ENCODE data around the gene SLC22A23.

SLC22A23 gene

DNA sequence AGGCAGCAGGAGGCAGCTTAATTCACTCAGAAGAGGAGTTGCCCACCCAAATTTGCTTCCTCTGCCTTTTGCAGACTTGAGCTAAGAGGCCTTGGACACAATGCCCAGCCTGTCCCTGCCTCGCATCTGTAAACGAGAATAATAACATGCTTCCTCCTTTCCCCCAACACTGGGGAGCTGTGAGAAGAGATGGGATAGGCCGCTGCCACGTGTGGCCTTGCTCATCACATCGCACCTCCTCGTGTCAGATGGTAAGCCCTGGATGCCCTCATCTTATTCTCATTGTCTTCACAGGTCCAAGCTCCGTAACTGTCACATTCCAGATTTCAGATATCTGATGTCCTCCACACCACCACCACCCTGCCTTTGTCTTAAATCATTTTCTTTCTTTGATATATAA is 216.3 kb downstream of the SLC22A23 start:
- no peaks in the 10 kb centered on the region for H3K36me3 ChIP-seq (ENCODE audit: insufficient read depth, low read length)
- no peak overlapping the region for H3K4me3 ChIP-seq (ENCODE audit: low read depth in 1 of 2, low read length in 2 of 2)
- no peaks in the 10 kb centered on the region for H3K4me1 ChIP-seq (ENCODE audit: insufficient read depth, low read length)
- H4K20me1 ChIP-seq (ENCODE audit: insufficient read depth, low read length), result no peaks in the 10 kb centered on the region
- no peak for TF ChIP-seq EZH2 (IDR thresholded peaks at IDR 0.05; ENCODE audit: borderline replicate concordance, low read depth, low read length, severe bottlenecking)
- TF ChIP-seq CTCF (IDR thresholded peaks at IDR 0.05; ENCODE audit: borderline replicate concordance, extremely low read depth, low read length, poor library complexity, severe bottlenecking), result no peak
- ATAC-seq (ENCODE audit: insufficient read depth, low read depth) (no peak), DNase-seq (no peak)
- no peak overlapping the region for H3K9ac ChIP-seq (ENCODE audit: low read depth, low read length)
- H3K79me2 ChIP-seq (ENCODE audit: insufficient read depth, low read length), result no peaks in the 10 kb centered on the region
- no peak overlapping the region for H2AFZ ChIP-seq (ENCODE audit: low read depth, low read length)
- H3K9me3 ChIP-seq (ENCODE audit: insufficient read depth, low read length, severe bottlenecking), result no peaks in the 10 kb centered on the region
- no peak overlapping the region for H3K27ac ChIP-seq (ENCODE audit: low read length)
- no peak overlapping the region for H3K4me2 ChIP-seq (ENCODE audit: insufficient read depth, low read length)
- peaks cover 22% of the 10 kb centered on the region for H3K27me3 ChIP-seq (ENCODE audit: insufficient read depth, low read length, poor library complexity)

DNA sequence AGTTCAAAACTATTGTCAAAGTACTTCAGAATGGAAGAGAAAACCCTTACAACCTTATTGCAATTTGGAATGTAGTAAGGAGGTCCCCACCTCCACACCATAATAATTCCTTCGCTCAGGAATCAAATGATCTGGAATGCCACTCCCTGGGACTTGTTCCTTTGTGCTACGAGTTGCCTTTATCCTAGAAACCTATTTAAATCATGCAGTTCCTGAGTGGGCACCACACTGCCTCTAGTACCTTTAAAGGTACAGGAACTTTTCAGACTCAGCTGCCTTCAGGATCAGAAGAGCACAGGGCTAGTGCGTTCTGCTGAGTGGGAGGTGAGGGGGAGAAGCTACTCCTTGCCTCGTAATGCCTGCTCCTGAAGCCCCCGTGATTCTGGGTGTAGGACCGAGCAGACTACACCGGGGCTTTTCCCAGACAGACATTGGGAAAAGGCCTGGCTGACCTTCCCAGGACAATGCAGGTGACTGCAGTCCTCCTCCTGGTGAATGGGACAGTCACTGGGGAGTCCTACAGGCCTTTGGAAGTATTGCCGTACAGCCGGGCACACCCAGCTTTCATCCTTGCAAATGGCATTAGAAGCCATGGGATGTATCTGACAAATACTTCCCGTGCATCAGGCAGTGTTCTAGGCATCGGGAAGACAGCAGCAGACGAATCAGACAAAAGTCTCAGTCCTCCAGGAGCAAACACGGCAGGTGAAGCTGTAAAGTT is 217.6 kb downstream of the SLC22A23 start:
- Histone ChIP-seq H2AFZ (ENCODE audit: low read depth, low read length) (no peak overlapping the region), H3K9ac (ENCODE audit: low read depth, low read length) (no peak overlapping the region), H3K4me1 (ENCODE audit: insufficient read depth, low read length) (no peaks in the 10 kb centered on the region), H3K27ac (ENCODE audit: low read length) (no peak overlapping the region), H3K27me3 (ENCODE audit: insufficient read depth, low read length, poor library complexity) (peaks cover 22% of the 10 kb centered on the region), H3K4me3 (ENCODE audit: low read depth in 1 of 2, low read length in 2 of 2) (no peak overlapping the region), H4K20me1 (ENCODE audit: insufficient read depth, low read length) (no peaks in the 10 kb centered on the region), H3K4me2 (ENCODE audit: insufficient read depth, low read length) (no peak overlapping the region), H3K79me2 (ENCODE audit: insufficient read depth, low read length) (no peaks in the 10 kb centered on the region), H3K9me3 (ENCODE audit: insufficient read depth, low read length, severe bottlenecking) (no peaks in the 10 kb centered on the region), H3K36me3 (ENCODE audit: insufficient read depth, low read length) (no peaks in the 10 kb centered on the region)
- TF ChIP-seq CTCF (IDR thresholded peaks at IDR 0.05; ENCODE audit: borderline replicate concordance, extremely low read depth, low read length, poor library complexity, severe bottlenecking) (no peak), EZH2 (IDR thresholded peaks at IDR 0.05; ENCODE audit: borderline replicate concordance, low read depth, low read length, severe bottlenecking) (no peak)
- ATAC-seq (ENCODE audit: insufficient read depth, low read depth) (no peak), DNase-seq (no peak)

DNA sequence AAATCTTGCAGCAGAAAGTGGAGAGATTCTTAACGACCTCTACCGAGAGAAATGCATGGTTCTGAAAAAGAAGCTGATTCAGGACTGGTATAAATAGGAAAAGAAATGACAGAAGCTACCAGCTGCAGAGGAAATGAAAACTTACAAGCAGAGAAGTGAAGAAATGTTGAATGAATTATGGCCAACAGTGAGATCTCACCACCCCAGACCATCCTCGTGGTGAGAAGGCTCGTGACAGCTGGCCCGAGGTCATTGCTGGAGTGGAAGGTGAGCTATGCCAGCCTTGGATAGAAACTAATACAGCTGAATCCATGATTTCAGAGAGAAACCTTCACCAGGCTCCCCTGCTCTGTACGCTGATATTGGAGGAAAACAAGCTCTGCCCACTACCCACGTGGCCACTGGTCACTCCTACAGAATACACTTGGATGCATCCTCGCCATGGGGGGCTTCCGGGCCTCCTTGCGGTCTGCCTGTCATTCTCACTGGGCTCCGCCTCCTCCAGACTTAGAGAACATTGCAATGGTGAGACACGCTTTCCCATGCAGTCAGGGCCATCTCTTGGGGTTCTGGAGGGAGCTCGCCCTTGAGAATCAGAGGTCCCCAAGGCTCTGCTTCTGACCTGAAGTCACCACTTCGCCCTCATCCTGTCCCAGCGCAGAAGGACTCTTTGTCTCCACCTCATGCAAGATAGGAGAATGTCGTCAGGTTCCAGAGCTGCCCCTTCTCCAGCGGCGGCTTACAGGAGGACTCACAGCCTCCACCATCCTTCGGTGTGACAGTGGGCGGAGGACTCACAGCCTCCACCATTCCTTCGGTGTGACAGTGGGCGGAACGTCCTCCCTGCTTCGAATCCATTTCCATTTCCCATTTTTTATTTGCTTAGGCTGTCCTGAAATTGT is 218.8 kb downstream of the SLC22A23 start:
- H3K36me3 ChIP-seq (ENCODE audit: insufficient read depth, low read length), result no peaks in the 10 kb centered on the region
- ATAC-seq (ENCODE audit: insufficient read depth, low read depth), result no peak
- no peak for TF ChIP-seq EZH2 (IDR thresholded peaks at IDR 0.05; ENCODE audit: borderline replicate concordance, low read depth, low read length, severe bottlenecking)
- no peak for TF ChIP-seq CTCF (IDR thresholded peaks at IDR 0.05; ENCODE audit: borderline replicate concordance, extremely low read depth, low read length, poor library complexity, severe bottlenecking)
- no peak overlapping the region for H2AFZ ChIP-seq (ENCODE audit: low read depth, low read length)
- no peaks in the 10 kb centered on the region for H4K20me1 ChIP-seq (ENCODE audit: insufficient read depth, low read length)
- no peak for DNase-seq
- peaks cover 21% of the 10 kb centered on the region for H3K27me3 ChIP-seq (ENCODE audit: insufficient read depth, low read length, poor library complexity)
- no peaks in the 10 kb centered on the region for H3K4me1 ChIP-seq (ENCODE audit: insufficient read depth, low read length)
- no peak overlapping the region for H3K27ac ChIP-seq (ENCODE audit: low read length)
- H3K4me2 ChIP-seq (ENCODE audit: insufficient read depth, low read length), result no peak overlapping the region
- H3K4me3 ChIP-seq (ENCODE audit: low read depth in 1 of 2, low read length in 2 of 2), result no peak overlapping the region
- H3K9ac ChIP-seq (ENCODE audit: low read depth, low read length), result no peak overlapping the region
- H3K79me2 ChIP-seq (ENCODE audit: insufficient read depth, low read length), result no peaks in the 10 kb centered on the region
- no peaks in the 10 kb centered on the region for H3K9me3 ChIP-seq (ENCODE audit: insufficient read depth, low read length, severe bottlenecking)

Measured in DND-41 (cell line).